Keratinocyte (primary cell): ENCODE measurements around the gene IFTAP.

Experiments
- EZH2 ChIP-seq: IDR thresholded peaks from one replicate; pipeline ENCODE4 v1.6.1; 2012; ENCODE audit warnings: inconsistent platforms, mild to moderate bottlenecking, low read length, moderate library complexity
- TF ChIP-seq, protein P1 (sequence below), 3 experiments: IDR thresholded peaks in 1 of 3; conservative IDR thresholded peaks in 1 of 3; optimal IDR thresholded peaks in 1 of 3; 2 replicates in 2 of 3; 3 replicates in 1 of 3; pipeline versions ENCODE3 to v1.5.1; 2011; ENCODE audit warnings: low read length in 3 of 3, mild to moderate bottlenecking in 3 of 3, moderate library complexity in 2 of 3, control low read depth in 1 of 3, inconsistent platforms in 1 of 3; ENCODE audit not compliant: insufficient read depth in 2 of 3; ENCODE audit errors: extremely low read depth in 1 of 3

DNA sequence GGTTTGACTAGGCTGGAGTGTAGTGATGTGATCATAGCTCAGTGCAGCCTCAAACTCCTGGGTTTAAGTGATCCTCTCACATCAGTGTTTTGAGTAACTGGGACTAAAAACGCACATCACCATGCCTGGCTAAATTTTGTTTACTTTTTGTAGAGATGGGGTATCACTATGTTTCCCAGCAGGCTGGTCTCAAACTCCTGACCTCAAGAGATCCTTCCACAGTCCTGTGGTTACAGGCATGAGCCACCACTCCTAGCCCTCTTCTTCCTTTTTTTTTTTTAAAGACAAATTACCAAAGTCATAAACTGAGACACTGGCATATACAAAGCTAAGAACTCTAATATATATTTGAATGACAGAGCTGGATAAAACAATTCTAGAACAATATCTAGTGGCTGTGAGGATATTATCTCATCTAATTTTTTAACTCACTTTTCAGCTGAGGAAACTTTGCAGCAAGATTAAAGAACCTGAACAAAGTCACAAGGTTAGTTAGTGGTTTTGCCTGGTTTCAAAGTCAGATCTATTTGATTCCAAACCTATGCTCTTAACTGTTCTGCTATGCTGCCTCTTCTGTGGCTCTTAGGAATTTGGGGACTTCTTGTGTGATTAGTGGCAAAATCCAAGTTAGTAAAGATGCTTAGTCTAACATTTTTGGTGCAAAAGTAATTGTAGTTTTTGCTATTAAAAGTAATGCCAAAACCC is 99.0 kb downstream of the IFTAP start:
- TF ChIP-seq, protein P1, sequence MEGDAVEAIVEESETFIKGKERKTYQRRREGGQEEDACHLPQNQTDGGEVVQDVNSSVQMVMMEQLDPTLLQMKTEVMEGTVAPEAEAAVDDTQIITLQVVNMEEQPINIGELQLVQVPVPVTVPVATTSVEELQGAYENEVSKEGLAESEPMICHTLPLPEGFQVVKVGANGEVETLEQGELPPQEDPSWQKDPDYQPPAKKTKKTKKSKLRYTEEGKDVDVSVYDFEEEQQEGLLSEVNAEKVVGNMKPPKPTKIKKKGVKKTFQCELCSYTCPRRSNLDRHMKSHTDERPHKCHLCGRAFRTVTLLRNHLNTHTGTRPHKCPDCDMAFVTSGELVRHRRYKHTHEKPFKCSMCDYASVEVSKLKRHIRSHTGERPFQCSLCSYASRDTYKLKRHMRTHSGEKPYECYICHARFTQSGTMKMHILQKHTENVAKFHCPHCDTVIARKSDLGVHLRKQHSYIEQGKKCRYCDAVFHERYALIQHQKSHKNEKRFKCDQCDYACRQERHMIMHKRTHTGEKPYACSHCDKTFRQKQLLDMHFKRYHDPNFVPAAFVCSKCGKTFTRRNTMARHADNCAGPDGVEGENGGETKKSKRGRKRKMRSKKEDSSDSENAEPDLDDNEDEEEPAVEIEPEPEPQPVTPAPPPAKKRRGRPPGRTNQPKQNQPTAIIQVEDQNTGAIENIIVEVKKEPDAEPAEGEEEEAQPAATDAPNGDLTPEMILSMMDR (optimal IDR thresholded peaks at IDR 0.05 in 1 of 3, IDR thresholded peaks at IDR 0.05 in 1 of 3, conservative IDR thresholded peaks at IDR 0.05 in 1 of 3; ENCODE audit: extremely low read depth in 1 of 3, insufficient read depth in 2 of 3, low read length in 3 of 3): no peak
- TF ChIP-seq EZH2: no peak
